Activated naive CD8-positive, alpha-beta T cell treated with anti-CD3 and anti-CD28 coated beads, Interleukin-2, amount 50 U/mL, for 24 hours (primary cell): ENCODE data around the gene SH2D3A.
"Not testable (repeated sequence)": the region's sequence is repeated elsewhere in the genome, so short reads cannot be mapped to it uniquely, and the experiment has no call there.

ENCODE experiments used
- ATAC-seq: fragments of 150-1000 bp; cut with Tn5 transposase; one replicate; pipeline ENCODE4 v1.10.0; 2021
- DNase-seq: peaks from one replicate; pipeline ENCODE4 v3.0.0; 2021
- H3K27ac Mint-ChIP-seq: one replicate; pipeline ENCODE4 v1.8.0; 2021; ENCODE audit warnings: mild to moderate bottlenecking, mixed read lengths
- H3K27me3 Mint-ChIP-seq: one replicate; pipeline ENCODE4 v1.8.0; 2021; ENCODE audit warnings: mixed read lengths
- H3K36me3 Mint-ChIP-seq: one replicate; pipeline ENCODE4 v1.8.0; 2021; ENCODE audit warnings: low read depth, mixed read lengths
- H3K4me1 Mint-ChIP-seq: one replicate; pipeline ENCODE4 v1.8.0; 2021; ENCODE audit warnings: mixed read lengths
- H3K4me3 Mint-ChIP-seq: one replicate; pipeline ENCODE4 v1.8.0; 2021; ENCODE audit warnings: mild to moderate bottlenecking, moderate library complexity, mixed read lengths
- H3K9me3 Mint-ChIP-seq: one replicate; pipeline ENCODE4 v1.8.0; 2021; ENCODE audit warnings: mixed read lengths

SH2D3A gene

DNA sequence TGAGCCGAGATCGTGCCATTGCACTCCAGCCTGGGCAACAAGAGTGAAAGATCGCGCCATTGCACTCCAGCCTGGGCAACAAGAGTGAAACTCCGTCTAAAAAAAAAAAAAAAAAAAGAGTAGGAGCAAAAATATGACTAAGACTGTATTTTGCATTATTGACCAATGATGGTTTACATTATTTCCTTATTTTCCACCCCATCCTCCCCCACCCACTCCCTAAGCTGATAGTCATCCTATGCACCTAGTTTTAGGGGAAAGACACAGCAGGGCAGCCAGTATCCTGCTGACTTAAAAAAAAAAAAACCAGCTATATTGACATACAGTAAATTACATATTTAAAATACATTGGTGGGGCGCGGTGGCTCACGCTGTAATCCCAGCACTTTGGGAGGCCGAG is 30.4 kb upstream of the SH2D3A start:
- ATAC-seq: no peak
- no peak for DNase-seq
- Mint-ChIP-seq H3K4me3 (no peak overlapping the region), H3K27ac (no peak overlapping the region), H3K36me3 (peaks cover 40% of the 10 kb centered on the region), H3K9me3 (peaks cover 13% of the 10 kb centered on the region), H3K4me1 (peaks cover 70% of the 10 kb centered on the region), H3K27me3 (peaks cover 2% of the 10 kb centered on the region)

DNA sequence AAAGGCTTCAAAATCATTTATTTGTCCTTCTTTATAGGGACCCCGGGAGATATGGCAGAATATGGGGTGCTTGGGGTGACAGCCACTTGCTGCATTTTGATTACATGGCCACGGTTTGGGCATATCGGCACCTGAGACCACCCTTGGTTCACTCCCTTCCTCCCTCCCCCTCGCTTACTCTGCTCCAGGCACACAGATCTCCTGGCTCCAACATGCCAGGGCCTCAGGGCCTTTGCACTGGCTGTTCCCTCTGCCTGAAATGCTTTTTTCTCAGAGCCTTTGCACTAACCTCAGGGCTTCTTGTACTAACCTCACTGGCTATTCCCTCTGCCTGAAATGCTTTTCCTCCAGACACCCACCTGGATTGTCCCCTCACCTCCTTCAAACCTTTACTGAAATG is 29.0 kb upstream of the SH2D3A start:
- no peak for DNase-seq
- Mint-ChIP-seq H3K36me3 (peaks cover 49% of the 10 kb centered on the region), H3K4me3 (no peak overlapping the region), H3K9me3 (peaks cover 13% of the 10 kb centered on the region), H3K27ac (no peak overlapping the region), H3K4me1 (peaks cover 75% of the 10 kb centered on the region), H3K27me3 (no peaks in the 10 kb centered on the region)
- ATAC-seq: no peak

DNA sequence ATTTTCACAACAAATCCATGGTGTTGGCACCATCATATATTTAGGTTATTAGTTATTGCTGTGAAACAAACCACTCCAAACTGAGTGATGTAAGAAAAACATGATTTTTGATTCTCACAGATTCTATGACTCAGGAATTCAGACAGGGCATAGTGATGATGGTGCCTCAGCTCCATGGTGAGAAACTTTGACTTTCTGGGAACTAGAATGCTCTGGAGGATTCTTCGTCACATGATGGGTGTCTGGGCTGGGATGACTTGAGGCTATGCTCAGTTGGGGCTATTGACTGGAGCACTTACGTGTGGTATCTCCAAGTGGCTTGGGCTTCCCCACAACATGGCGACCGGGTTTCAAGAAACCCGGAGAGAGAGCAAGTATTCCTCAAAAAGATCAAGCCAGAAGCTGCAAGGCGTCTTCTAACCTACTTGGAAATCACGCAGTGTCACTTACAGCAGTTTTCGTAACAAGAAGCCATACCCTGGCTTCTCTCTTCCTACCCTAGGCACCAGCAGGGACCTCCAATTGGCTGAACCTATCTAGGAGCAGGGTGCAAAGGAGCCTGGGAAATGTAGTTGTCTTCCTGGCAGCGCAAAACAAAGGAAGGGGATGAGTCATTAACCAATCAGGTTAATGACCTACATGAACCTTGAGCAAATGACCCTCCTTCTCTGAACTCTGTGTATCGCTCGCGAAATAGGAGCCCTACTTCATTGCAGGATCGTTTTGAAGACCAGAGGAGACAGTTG is 27.6 kb upstream of the SH2D3A start:
- Mint-ChIP-seq H3K27me3 (no peaks in the 10 kb centered on the region), H3K4me1 (peaks cover 69% of the 10 kb centered on the region), H3K36me3 (peaks cover 51% of the 10 kb centered on the region), H3K9me3 (peaks cover 13% of the 10 kb centered on the region), H3K27ac (no peak overlapping the region), H3K4me3 (no peak overlapping the region)
- ATAC-seq (no peak), DNase-seq (no peak)

DNA sequence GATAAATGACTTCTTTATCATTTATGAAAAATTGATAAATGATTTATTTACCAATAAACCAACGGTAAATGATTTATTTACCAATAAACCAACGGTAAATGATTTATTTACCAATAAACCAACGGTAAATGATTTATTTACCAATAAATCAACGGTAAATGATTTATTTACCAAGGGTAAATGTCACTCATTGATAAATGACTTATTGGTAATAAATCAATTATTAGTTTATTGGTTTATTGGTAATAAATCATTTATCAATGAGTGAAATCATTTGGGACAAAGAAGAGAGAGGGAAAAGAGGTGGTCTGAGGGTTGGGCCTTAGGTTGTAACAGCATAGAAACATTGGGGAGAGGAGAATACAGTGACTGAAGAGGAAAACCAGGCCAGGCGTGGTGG is 26.7 kb upstream of the SH2D3A start:
- Mint-ChIP-seq H3K4me3 (no peak overlapping the region), H3K4me1 (peaks cover 70% of the 10 kb centered on the region), H3K36me3 (peaks cover 47% of the 10 kb centered on the region), H3K27me3 (no peaks in the 10 kb centered on the region), H3K27ac (no peak overlapping the region), H3K9me3 (peaks cover 13% of the 10 kb centered on the region)
- no peak for DNase-seq
- no peak for ATAC-seq

DNA sequence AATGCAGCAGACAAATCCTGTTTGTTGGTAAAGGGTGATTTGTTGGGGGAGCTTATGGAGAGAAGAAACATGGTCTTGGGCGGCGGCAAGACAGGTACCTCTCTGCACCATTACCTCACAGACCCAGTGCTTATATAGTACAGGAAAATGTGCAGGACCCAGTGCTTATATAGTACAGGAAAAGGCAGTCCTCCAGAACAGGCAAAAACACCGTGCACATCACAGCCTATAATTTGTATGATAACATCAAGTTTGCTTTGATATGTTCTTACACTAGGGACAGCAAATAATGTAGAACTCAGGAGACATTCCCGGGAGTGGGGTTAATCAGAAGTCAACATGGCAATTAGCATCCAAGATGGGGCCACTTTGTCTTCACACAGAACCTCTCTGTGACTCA is 26.2 kb upstream of the SH2D3A start:
- no peak overlapping the region for H3K4me3 Mint-ChIP-seq
- H3K27ac Mint-ChIP-seq: no peak overlapping the region
- H3K9me3 Mint-ChIP-seq: peaks cover 13% of the 10 kb centered on the region
- ATAC-seq: no peak
- peaks cover 47% of the 10 kb centered on the region for H3K36me3 Mint-ChIP-seq
- peaks cover 71% of the 10 kb centered on the region for H3K4me1 Mint-ChIP-seq
- DNase-seq: no peak
- no peaks in the 10 kb centered on the region for H3K27me3 Mint-ChIP-seq

DNA sequence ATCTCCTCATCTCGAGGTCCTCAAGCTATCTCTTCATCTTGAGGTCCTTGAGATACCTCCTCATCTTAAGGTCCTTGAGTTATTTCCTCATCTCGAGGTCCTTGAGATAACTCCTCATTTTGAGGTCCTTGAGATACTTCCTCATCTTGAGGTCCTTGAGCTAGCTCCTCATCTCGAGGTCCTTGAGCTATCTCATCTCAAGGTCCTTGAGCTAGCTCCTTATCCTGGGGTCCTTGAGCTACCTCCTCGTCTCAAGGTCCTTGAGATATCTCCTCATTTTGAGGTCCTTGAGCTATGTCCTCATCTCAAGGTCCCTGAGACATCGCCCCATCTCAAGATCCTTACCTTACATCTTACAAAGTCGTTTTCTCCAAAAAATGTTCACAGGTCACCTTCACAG is 24.0 kb upstream of the SH2D3A start:
- H3K27ac Mint-ChIP-seq: no peak overlapping the region
- DNase-seq (no peak), ATAC-seq (no peak)
- H3K9me3 Mint-ChIP-seq: peaks cover 13% of the 10 kb centered on the region
- no peak overlapping the region for H3K4me3 Mint-ChIP-seq
- H3K4me1 Mint-ChIP-seq: peaks cover 53% of the 10 kb centered on the region
- no peaks in the 10 kb centered on the region for H3K27me3 Mint-ChIP-seq
- peaks cover 48% of the 10 kb centered on the region for H3K36me3 Mint-ChIP-seq

DNA sequence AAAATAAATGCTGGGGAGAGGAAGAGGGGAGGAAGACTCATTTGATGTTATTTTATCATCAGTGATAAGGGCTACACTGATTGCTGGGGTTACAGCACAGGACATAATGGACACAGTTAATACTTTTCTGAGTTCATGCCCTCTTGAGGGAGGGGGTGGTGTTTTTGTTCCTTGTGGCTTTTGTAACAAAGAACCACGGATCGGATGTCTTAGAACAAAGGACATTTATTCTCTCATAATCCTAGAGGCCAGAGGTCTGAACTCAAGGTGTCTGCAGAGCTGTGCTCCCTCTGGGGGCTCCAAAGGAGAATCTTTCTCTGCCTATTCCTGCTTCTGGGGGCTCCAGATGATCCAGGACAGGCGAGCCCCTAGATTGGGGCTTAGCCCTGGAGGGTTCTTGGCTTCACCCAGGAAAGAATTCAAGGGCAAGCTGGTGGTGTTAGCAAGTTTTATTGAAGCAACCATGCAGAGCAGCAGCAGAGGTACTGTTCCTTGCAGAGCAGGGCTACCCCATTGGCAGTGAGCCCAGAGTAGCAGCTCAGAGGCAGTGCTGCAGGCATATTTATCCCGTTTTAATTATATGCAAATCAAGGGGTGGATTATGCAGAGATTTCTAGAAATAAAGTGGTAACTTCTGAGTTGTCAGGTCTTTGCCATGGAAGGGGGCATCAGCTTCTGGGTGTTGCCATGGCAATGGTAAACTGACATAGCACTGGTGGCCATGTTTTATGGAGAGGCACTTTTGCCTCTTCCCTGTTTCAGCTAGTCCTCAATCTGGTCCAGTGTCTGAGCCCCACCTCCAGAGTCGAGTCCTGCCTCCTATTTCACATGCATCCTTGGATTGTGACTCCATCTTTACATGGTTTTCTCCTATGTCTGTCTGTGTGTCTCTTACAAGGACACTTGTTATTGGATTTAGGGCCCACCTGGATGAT is 23.2 kb upstream of the SH2D3A start:
- Mint-ChIP-seq H3K27me3 (no peaks in the 10 kb centered on the region), H3K27ac (no peak overlapping the region), H3K4me3 (no peak overlapping the region), H3K9me3 (peaks cover 13% of the 10 kb centered on the region), H3K4me1 (peaks cover 51% of the 10 kb centered on the region), H3K36me3 (peaks cover 48% of the 10 kb centered on the region)
- no peak for DNase-seq
- no peak for ATAC-seq

DNA sequence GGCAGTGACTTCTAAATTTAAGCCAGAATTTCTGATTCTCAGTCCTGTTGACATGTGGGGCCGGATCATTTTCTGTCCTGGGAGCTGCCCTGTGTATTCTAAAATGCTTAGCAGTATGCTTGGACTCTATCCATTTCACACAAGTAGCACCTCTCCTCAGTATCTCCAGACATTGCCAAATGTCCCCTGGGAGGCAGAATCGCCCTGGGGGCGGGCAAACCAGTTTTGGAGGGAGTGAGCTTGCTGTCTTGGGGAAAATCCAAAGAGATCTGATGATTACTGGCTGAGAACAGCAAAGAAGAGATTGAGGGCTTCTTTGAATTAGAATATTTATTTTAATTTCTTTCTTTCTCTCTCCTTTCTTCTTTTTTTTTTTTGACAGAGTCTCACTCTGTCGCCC is 21.7 kb upstream of the SH2D3A start:
- Mint-ChIP-seq H3K27me3 (no peaks in the 10 kb centered on the region), H3K36me3 (peaks cover 41% of the 10 kb centered on the region), H3K4me3 (no peak overlapping the region), H3K4me1 (peaks cover 44% of the 10 kb centered on the region), H3K9me3 (no peaks in the 10 kb centered on the region), H3K27ac (no peak overlapping the region)
- ATAC-seq (no peak), DNase-seq (no peak)

DNA sequence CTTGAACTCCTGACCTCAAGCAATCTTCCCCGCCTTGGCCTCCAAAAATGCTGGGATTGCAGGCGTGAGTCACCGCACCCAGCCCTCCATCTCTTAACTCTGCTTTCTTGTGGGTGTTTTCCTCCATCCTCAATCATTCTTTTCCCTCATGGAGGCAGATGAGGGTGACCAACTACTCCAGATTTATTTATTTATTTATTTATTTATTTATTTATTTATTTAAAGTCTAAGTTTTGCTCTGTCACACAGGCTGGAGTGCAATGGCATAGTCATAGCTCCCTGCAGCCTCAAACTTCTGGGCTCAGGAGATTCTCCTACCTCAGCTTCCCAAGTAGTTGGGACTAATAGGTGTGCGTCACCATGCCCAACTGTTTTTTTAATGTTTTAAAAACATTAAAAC is 20.2 kb upstream of the SH2D3A start:
- peaks cover 47% of the 10 kb centered on the region for H3K4me1 Mint-ChIP-seq
- ATAC-seq: no peak

DNA sequence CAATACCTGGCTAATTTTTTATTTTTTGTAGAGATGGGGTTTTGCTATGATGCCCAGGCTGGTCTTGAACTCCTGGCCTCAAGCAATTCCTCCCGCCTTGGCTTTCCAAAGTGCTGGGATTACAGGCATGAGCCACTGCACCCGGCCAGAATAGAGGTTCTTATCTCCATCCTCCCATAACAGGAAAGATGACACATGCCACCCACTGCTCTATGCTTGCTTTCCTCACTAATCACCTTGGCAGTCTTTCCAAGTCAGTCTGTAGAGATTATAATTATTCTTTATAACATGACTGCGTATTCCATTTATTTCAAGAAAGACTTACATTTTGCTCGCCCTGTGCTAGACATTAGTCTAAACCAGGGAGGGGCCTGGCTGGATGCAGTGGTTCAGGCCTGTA is 12.0 kb upstream of the SH2D3A start:
- Mint-ChIP-seq H3K36me3 (peaks cover 43% of the 10 kb centered on the region), H3K4me1 (peaks cover 63% of the 10 kb centered on the region), H3K9me3 (peaks cover 11% of the 10 kb centered on the region), H3K27me3 (no peaks in the 10 kb centered on the region), H3K4me3 (no peak overlapping the region), H3K27ac (peak overlapping the region; percentile 54)
- ATAC-seq (peak; percentile 35), DNase-seq (no peak)

More for the DNA sequence above, 20.2 kb upstream of the SH2D3A start:
- DNase-seq: no peak
- H3K4me3 Mint-ChIP-seq: no peak overlapping the region
- no peak overlapping the region for H3K27ac Mint-ChIP-seq
- H3K9me3 Mint-ChIP-seq: no peaks in the 10 kb centered on the region
- H3K36me3 Mint-ChIP-seq: peaks cover 33% of the 10 kb centered on the region
- H3K27me3 Mint-ChIP-seq: no peaks in the 10 kb centered on the region

DNA sequence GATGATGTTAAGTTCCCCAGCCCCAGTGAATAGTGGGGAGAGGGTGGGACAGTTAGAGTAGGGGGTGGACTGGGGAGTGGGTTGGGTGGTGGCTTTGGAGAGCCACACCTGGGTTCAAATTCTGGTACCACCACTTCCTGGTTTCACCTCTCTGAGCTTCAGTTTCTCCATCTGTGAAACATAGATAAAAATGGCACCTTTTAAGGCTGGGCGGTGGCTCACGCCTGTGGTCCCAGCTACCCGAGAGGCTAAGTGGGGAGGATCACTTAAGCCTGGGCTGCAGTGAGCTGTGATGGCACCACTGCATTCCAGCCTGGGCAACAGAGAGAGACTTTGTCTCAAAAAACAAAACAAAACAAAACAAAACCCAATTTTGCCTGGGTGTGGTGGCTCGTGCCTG is 11.2 kb upstream of the SH2D3A start:
- Mint-ChIP-seq H3K4me1 (peaks cover 62% of the 10 kb centered on the region), H3K4me3 (no peak overlapping the region), H3K36me3 (peaks cover 44% of the 10 kb centered on the region), H3K27me3 (no peaks in the 10 kb centered on the region), H3K9me3 (peaks cover 11% of the 10 kb centered on the region), H3K27ac (peak overlapping the region; percentile 46)
- ATAC-seq (no peak), DNase-seq (no peak)

DNA sequence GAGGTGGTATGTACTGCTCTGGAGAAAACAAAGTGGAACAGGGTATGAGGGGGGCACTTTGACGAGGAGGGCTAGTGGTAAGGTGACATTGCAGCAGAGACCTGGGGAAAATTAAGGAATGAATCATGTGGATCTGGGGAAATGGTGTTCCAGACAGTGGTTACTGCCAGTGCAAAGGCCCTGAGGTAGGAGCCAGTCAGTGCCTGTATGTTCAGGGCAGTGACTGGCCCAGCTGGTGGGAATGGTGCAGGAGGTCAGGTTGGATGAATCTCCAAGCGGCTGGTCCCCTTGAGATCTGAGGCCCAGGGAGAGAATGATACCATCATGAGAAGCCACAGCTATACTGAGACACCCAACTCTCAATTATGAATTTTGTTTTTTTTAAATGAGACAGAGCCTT is 10.2 kb upstream of the SH2D3A start:
- Mint-ChIP-seq H3K27ac (peak overlapping the region; percentile 37), H3K4me3 (no peak overlapping the region), H3K36me3 (peaks cover 44% of the 10 kb centered on the region), H3K4me1 (peaks cover 57% of the 10 kb centered on the region), H3K9me3 (peaks cover 11% of the 10 kb centered on the region), H3K27me3 (no peaks in the 10 kb centered on the region)
- no peak for DNase-seq
- ATAC-seq: no peak

DNA sequence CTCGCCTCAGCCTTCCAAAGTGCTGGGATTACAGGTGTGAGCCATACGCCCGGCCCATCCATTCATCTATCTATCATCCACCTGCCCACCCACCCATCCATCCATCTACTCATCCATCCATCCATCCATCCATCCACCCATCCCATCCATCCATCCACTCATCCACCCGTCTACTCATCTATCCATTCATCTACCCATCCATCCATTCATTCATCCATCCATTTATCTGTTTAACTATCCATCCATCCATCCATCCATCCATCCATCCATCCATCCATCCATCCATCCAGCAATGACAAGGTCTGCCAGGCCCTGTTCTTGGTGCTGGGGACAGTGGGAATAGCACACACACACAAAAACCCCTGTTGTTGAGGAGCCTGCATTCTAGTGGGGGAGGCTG is 9.8 kb upstream of the SH2D3A start:
- no peaks in the 10 kb centered on the region for H3K27me3 Mint-ChIP-seq
- H3K9me3 Mint-ChIP-seq: peaks cover 11% of the 10 kb centered on the region
- no peak for DNase-seq
- peak overlapping the region; percentile 37 for H3K27ac Mint-ChIP-seq
- H3K4me1 Mint-ChIP-seq: peaks cover 61% of the 10 kb centered on the region
- no peak for ATAC-seq
- no peak overlapping the region for H3K4me3 Mint-ChIP-seq
- peaks cover 44% of the 10 kb centered on the region for H3K36me3 Mint-ChIP-seq

DNA sequence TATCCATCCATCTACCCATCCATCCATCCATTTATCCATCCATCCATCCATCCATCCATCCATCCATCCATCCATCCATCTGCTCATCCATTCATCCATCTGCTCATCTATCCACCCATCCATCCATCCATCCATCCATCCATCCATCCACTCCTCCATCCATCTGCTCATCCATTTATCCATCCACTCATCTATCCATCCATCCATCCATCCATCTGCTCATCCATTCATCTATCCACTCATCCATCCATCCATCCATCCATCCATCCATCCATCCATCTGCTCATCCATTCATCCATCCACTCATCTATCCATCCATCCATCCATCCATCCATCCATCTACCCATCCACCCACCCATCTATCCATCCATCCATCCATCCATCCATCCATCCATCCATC is 8.8 kb upstream of the SH2D3A start:
- not testable (repeated sequence) for H3K27ac Mint-ChIP-seq, DNase-seq, H3K27me3 Mint-ChIP-seq, ATAC-seq, H3K4me3 Mint-ChIP-seq
- H3K4me1 Mint-ChIP-seq: peaks cover 61% of the 10 kb centered on the region
- H3K36me3 Mint-ChIP-seq: peaks cover 40% of the 10 kb centered on the region
- H3K9me3 Mint-ChIP-seq: peaks cover 11% of the 10 kb centered on the region
